ENCODE data around the gene LMNA.

GRCh38 chr1:156134716-156135435 lies 20.4 kb downstream of the LMNA start:
- TF ChIP-seq, protein P1, sequence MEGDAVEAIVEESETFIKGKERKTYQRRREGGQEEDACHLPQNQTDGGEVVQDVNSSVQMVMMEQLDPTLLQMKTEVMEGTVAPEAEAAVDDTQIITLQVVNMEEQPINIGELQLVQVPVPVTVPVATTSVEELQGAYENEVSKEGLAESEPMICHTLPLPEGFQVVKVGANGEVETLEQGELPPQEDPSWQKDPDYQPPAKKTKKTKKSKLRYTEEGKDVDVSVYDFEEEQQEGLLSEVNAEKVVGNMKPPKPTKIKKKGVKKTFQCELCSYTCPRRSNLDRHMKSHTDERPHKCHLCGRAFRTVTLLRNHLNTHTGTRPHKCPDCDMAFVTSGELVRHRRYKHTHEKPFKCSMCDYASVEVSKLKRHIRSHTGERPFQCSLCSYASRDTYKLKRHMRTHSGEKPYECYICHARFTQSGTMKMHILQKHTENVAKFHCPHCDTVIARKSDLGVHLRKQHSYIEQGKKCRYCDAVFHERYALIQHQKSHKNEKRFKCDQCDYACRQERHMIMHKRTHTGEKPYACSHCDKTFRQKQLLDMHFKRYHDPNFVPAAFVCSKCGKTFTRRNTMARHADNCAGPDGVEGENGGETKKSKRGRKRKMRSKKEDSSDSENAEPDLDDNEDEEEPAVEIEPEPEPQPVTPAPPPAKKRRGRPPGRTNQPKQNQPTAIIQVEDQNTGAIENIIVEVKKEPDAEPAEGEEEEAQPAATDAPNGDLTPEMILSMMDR (IDR thresholded peaks at IDR 0.05), result no peak
- TF ChIP-seq POLR2A (IDR thresholded peaks at IDR 0.05), result no peak
